ENCODE results near the gene MAP3K8.
A peak's percentile ranks its signal among the peaks of the same experiment; 100 is the strongest.

MAP3K8 gene

DNA sequence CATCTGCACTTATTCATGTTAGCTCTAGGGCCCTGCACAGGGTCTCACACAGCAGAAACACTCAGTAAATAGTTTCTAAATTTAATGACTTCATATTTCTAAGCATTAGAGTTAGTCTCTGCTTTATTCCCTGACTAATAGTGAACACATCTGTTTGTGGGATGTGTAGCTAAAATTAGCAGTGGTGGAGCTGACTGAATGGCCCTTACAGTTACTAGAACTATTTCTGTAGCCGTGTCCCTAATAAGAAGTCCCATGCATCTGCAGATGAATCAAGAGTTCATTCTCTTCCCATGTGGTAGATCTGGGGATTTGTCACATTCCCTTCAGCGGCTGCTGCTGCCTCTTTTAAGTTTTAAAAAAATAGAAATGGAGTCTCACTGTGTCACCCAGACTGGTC, 11.7 kb downstream of the MAP3K8 start:
- no peak for DNase-seq (ENCODE audit: low read depth)
- no peak for TF ChIP-seq CTCF (IDR thresholded peaks at IDR 0.05; ENCODE audit: insufficient read depth, low read depth, low read length, missing control alignments)
- H3K4me3 ChIP-seq (ENCODE audit: low read length) = no peak overlapping the region

DNA sequence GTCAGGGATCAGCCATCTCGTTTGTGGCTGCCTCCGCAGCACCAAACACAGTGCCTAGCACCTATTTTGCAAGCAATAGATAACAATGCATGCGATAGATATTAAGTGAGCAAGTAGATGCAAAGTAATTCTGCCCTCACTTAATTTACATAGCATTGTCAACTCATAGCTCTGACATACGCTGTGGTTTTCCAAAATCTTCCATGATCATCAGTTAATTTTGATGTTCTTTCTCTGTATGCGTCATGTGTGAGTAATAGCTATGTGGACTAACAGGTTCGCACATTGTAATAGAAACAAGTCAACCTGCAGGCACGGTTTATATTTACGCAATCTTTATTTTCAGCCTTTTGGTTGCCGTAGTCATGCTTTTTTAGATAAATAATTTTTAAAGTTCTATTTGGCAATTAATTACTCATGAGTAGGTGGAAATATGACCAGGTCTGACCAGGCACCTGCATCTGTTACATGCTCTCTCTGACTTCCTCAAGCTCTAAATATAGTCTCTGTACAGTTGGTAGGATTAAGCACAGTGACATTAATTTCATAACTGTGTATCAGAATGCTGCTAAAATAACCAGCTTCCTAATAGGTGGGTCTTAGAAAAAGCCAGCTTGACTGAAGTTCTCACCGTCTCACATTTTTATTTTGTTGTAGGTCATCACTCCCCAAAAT, 13.3 kb downstream of the MAP3K8 start:
- peak; percentile 98 for DNase-seq (ENCODE audit: low read depth)
- no peak for TF ChIP-seq CTCF (IDR thresholded peaks at IDR 0.05; ENCODE audit: insufficient read depth, low read depth, low read length, missing control alignments)
- H3K4me3 ChIP-seq (ENCODE audit: low read length) = no peak overlapping the region

GRCh38 chr10:30448092-30448491, 14.1 kb downstream of the MAP3K8 start:
- no peak overlapping the region for H3K4me3 ChIP-seq (ENCODE audit: low read length)
- DNase-seq (ENCODE audit: low read depth) = no peak
- no peak for TF ChIP-seq CTCF (IDR thresholded peaks at IDR 0.05; ENCODE audit: insufficient read depth, low read depth, low read length, missing control alignments)

DNA sequence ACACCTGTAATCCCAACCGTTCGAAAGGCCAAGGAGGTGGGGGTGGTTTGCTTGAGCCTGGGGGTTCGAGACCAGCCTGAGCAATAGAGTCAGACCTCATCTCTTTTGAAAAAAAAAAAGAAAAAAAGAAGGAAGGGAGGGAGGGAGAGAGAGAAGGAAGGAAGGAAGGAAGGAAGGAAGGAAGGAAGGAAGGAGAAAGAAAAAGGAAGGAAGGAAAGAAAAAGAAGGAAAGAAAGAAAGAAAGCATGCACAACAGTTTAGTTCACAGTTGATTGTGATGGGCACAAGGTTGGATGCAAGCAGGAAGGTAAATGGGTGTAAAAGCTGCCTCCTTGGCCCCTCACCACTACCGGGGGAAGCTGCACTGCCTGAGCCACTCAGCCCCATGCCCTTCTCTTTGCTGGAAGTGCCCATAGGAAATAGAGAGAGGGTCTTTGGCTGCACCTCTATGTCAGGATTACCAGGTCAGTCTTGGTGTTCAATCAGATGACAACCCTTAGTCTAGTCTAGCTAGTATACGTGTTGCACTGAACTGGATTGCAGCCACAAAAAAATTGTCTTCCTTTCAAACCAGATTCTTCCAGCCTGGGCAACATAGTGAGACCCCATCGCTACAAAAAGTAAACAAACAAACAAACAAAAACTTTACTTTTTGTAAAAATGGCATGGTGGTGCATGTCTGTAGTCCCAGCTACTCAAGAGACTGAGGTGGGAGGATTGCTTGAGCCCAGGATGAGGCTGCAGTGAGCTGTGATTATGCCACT, 20.0 kb downstream of the MAP3K8 start:
- no peak overlapping the region for H3K4me3 ChIP-seq (ENCODE audit: low read length)
- no peak for DNase-seq (ENCODE audit: low read depth)
- no peak for TF ChIP-seq CTCF (IDR thresholded peaks at IDR 0.05; ENCODE audit: insufficient read depth, low read depth, low read length, missing control alignments)

DNA sequence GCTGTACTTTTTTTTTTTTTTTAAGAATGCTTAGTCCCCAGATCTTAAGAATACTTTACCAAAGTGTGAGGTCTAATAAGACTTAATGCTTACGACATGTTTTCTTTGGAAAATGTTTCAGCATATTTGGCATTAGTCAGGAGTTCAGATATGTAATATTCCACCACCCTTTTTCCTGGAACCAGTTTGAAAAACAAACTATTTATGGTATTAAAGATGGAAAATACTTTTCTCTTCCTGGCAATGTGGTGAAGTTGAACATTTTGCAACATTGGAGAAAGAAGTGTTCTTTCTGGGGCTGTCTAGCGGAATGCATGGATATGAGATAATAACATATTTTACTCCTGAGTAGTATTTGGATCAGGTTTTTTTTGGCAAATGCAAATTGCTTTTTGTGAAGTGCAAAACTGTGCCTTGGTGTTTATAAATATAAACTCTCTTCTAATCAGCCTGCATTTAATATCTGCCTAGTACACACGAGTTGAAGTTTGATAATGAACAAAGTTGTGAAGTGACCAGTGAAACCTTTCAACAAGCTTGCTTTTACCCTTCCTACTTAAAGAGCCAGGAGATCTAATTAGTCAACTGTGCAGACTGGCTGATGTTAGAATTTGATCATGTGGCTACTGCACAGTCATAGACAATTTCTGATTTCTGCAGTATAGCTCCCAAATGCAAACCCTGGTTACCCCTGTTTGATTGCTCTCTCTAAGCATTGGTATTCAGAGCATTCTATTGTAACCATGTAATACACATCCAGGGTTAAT, 20.9 kb downstream of the MAP3K8 start:
- TF ChIP-seq CTCF (IDR thresholded peaks at IDR 0.05; ENCODE audit: insufficient read depth, low read depth, low read length, missing control alignments) = no peak
- peak; percentile 53 for DNase-seq (ENCODE audit: low read depth)
- H3K4me3 ChIP-seq (ENCODE audit: low read length) = no peak overlapping the region

GRCh38 chr10:30455816-30456215, 21.8 kb downstream of the MAP3K8 start:
- no peak for TF ChIP-seq CTCF (IDR thresholded peaks at IDR 0.05; ENCODE audit: insufficient read depth, low read depth, low read length, missing control alignments)
- H3K4me3 ChIP-seq (ENCODE audit: low read length) = no peak overlapping the region
- DNase-seq (ENCODE audit: low read depth) = no peak
